Activated CD8-positive, alpha-beta memory T cell treated with anti-CD3 and anti-CD28 coated beads, Interleukin-2, amount 50 U/mL, for 1 hour (primary cell): ENCODE data around the gene NBPF8.
A peak's percentile ranks its signal among the peaks of the same experiment; 100 is the strongest.
"Not testable (repeated sequence)": the region's sequence is repeated elsewhere in the genome, so short reads cannot be mapped to it uniquely, and the experiment has no call there.

Source experiments
- DNase-seq: peaks from one replicate; pipeline ENCODE4 v3.0.0-alpha.2; 2020; ENCODE audit errors: extremely low read depth

The NBPF8 gene

GRCh38 chr1:120414911-120415480 is at the start of gene NBPF8:
NBPF8 (plus strand) TSS chr1:120415035; CDS start chr1:120436523, 21,488 bp downstream.
- DNase-seq, result peak; percentile 18

GRCh38 chr1:120367709-120368108 is 47.1 kb upstream of the NBPF8 start:
- not testable (repeated sequence) for DNase-seq

GRCh38 chr1:120386651-120387050 is 28.2 kb upstream of the NBPF8 start:
- DNase-seq, result not testable (repeated sequence)

GRCh38 chr1:120388597-120389126 is 26.2 kb upstream of the NBPF8 start:
- DNase-seq, result peak; percentile 4

- DNase-seq, result not testable (repeated sequence)
Observed at GRCh38 chr1:120391365-120391764, 23.5 kb upstream of the NBPF8 start.

- DNase-seq, result not testable (repeated sequence)
Observed at GRCh38 chr1:120393316-120394232, 21.3 kb upstream of the NBPF8 start.

- DNase-seq, result not testable (repeated sequence)
Observed at GRCh38 chr1:120405348-120405747, 9.5 kb upstream of the NBPF8 start.

- not testable (repeated sequence) for DNase-seq
Observed at GRCh38 chr1:120414451-120414850, 384 bp upstream of the NBPF8 start.

- DNase-seq, result not testable (repeated sequence)
Observed at GRCh38 chr1:120415492-120415961, 692 bp downstream of the NBPF8 start.

- not testable (repeated sequence) for DNase-seq
Observed at GRCh38 chr1:120425063-120425462, 10.2 kb downstream of the NBPF8 start.

- DNase-seq, result not testable (repeated sequence)
Observed at GRCh38 chr1:120431626-120432025, 16.8 kb downstream of the NBPF8 start.

GRCh38 chr1:120433831-120434230 is 19.0 kb downstream of the NBPF8 start:
- DNase-seq, result not testable (repeated sequence)

GRCh38 chr1:120449124-120449523 is 34.3 kb downstream of the NBPF8 start:
- DNase-seq, result not testable (repeated sequence)
